A549 (cell line): Measurements from ENCODE around the gene SMAD6.

Source experiments
- CBX2 ChIP-seq: fragments of 200-600 bp; sonication (generic); IDR thresholded peaks from 2 replicates; pipeline ENCODE4 v1.6.1; 2016; ENCODE audit warnings: low read depth, mild to moderate bottlenecking, borderline replicate concordance
- CHD2 ChIP-seq: fragments of 150-350 bp; IDR thresholded peaks from 2 replicates; pipeline ENCODE4 v1.6.1; 2014; ENCODE audit warnings: low read length; ENCODE audit not compliant: partially characterized antibody
- EP300 ChIP-seq, 2 experiments: fragments of >200 bp; sonication (Bioruptor Twin); formaldehyde crosslinking; IDR thresholded peaks; 2 replicates in 1 of 2; 3 replicates in 1 of 2; pipeline ENCODE4 v1.6.1; 2016 to 2017
- JUN ChIP-seq, 2 experiments: fragments of >200 bp; sonication (Bioruptor Twin); formaldehyde crosslinking; IDR thresholded peaks; 2 replicates in 1 of 2; 3 replicates in 1 of 2; pipeline ENCODE4 v1.6.1; 2016 to 2017
- KDM1A ChIP-seq: fragments of 200-600 bp; sonication (generic); IDR thresholded peaks from 2 replicates; pipeline ENCODE4 v1.6.1; 2016; ENCODE audit warnings: low read depth, mild to moderate bottlenecking
- MAZ ChIP-seq: fragments of 150-350 bp; IDR thresholded peaks from 2 replicates; pipeline ENCODE4 v1.6.1; 2014; ENCODE audit warnings: antibody characterized with exemption, low read depth, low read length, borderline replicate concordance
- POLR2A ChIP-seq: IDR thresholded peaks from 2 replicates; pipeline ENCODE4 v1.6.1; 2012; ENCODE audit warnings: mild to moderate bottlenecking, low read length
- RARB ChIP-seq: fragments of 250-450 bp; sonication (Bioruptor Pico); IDR thresholded peaks from 2 replicates; pipeline ENCODE4 v1.8.0; 2021; ENCODE audit warnings: mild to moderate bottlenecking, moderate library complexity
- USF2 ChIP-seq: fragments of 450-650 bp; IDR thresholded peaks from 2 replicates; pipeline ENCODE4 v1.6.1; 2014; ENCODE audit warnings: antibody characterized with exemption
- TF ChIP-seq, protein P1 (sequence below): fragments of >200 bp; sonication (Bioruptor Twin); formaldehyde crosslinking; IDR thresholded peaks from 3 replicates; pipeline ENCODE4 v1.5.1; 2016
- TF ChIP-seq, protein P2 (sequence below): IDR thresholded peaks from 2 replicates; pipeline ENCODE4 v1.6.1; 2012; ENCODE audit warnings: low read depth, borderline replicate concordance

DNA sequence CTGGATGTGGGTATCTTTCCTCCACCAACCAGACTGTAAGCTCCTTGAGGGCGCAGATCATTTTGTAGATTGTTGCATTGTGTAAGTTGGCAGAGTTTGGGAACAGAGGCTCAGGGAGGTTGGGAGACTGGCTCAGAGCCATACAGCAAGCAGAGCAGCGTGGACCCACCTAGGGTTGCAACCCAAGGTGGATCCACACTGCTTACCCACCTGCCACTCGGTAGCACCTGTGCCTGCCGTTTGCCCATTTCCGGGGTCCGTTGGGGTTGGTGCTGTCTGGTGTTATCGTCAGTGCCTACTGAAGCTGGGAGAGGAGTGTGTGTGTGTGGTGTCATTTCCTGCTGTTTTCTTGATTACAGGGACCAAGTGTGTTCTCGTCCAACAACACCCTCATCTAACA lies 19.0 kb downstream of the SMAD6 start:
- TF ChIP-seq EP300 (IDR thresholded peaks at IDR 0.05) (no peak), MAZ (no peak), USF2 (no peak), POLR2A (no peak), KDM1A (no peak), RARB (CRISPR knock-in tag) (no peak), JUN (IDR thresholded peaks at IDR 0.05) (no peak), CBX2 (no peak), CHD2 (no peak)
- TF ChIP-seq, protein P1, sequence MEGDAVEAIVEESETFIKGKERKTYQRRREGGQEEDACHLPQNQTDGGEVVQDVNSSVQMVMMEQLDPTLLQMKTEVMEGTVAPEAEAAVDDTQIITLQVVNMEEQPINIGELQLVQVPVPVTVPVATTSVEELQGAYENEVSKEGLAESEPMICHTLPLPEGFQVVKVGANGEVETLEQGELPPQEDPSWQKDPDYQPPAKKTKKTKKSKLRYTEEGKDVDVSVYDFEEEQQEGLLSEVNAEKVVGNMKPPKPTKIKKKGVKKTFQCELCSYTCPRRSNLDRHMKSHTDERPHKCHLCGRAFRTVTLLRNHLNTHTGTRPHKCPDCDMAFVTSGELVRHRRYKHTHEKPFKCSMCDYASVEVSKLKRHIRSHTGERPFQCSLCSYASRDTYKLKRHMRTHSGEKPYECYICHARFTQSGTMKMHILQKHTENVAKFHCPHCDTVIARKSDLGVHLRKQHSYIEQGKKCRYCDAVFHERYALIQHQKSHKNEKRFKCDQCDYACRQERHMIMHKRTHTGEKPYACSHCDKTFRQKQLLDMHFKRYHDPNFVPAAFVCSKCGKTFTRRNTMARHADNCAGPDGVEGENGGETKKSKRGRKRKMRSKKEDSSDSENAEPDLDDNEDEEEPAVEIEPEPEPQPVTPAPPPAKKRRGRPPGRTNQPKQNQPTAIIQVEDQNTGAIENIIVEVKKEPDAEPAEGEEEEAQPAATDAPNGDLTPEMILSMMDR: no peak
- TF ChIP-seq, protein P2, sequence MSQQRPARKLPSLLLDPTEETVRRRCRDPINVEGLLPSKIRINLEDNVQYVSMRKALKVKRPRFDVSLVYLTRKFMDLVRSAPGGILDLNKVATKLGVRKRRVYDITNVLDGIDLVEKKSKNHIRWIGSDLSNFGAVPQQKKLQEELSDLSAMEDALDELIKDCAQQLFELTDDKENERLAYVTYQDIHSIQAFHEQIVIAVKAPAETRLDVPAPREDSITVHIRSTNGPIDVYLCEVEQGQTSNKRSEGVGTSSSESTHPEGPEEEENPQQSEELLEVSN: no peak
